Activated CD4-positive, alpha-beta T cell treated with anti-CD3 and anti-CD28 coated beads, Interleukin-10, Interleukin-2, amounts not matched to agents 100 ng/mL and 50 ng/mL, durations not matched to agents 16 hours and 8 hours (primary cell): ENCODE data around the gene PHC3.

Experiments used
- DNase-seq: peaks from one replicate; pipeline ENCODE4 v3.0.0-alpha.2; 2020

PHC3 gene

DNA sequence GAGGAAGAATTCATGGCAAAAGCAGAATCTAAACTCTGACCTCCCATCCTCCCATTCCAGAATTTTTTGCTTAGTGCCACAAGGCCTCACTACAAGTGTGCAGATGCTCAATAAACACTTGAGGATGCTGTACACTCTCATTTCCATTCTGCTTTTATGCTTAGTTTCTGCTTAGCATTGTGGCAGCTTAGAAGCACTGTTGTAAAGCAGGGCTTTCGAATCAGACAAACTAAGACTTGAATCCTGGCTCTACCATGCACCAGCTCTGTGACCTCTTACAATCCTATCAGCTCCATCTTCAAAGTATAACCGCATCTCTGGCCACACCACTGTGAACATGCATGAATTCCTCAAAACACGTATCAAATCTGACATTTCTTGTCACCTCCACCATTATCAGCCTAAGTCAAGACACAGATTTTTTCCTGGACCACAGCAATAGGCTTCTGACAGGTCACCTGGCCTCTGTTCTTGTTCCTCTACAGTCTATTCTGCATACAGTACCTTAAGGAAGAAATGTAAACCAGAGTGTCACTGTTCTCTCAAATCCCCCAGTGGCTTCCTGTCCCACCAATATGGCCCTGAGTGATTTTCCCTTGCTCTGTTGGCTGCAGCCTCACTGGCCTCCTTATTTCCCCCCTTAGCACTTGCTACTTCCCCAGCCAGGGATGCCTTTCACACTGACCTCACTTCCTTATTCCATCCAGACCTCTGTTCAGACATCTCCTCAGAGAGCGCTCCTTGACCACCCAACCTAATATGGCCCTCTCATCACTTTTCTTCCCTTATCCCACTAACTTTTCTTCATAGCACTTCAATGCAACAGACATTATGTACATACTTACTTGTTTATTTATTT, 8.1 kb upstream of the PHC3 start:
- DNase-seq: no peak

DNA sequence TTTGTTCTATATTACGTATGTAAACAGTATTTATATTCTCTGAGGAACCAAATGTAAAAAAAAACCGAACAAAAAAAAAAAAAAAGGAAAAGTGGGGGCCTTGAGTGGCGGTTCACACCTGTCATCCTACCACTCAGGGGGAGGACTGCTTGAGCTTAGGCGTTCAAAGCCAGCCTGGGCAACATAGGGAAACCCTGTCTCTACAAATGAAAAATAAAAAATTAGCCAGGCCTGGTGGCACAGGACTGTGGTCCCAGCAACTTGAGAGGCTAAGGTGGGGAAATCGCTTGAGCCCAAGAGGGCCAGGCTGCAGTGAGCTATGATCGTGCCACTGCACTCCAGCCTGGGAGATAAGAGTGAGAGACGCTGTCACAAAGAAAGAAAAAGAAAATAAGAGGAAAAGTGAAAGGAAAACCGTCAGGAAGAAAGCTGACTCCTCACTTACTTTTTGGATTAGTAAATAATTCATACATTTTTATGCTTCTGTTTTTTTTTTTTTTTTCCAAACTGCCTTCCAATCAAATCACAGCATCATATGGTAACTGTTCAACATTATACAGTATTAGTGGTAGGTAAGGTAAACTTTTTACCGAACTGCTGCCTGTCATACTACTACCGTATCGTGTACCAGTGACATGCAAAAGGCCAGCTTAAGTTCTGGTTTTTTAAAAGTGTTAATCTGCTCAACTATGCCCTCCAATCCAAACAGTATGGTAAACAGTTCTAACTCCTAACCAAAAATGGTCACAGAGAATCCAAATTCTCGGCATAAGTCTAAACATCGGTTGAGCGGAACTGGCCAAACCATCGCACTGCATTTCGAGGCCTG, 1.2 kb downstream of the PHC3 start:
- DNase-seq: peak; percentile 21

DNA sequence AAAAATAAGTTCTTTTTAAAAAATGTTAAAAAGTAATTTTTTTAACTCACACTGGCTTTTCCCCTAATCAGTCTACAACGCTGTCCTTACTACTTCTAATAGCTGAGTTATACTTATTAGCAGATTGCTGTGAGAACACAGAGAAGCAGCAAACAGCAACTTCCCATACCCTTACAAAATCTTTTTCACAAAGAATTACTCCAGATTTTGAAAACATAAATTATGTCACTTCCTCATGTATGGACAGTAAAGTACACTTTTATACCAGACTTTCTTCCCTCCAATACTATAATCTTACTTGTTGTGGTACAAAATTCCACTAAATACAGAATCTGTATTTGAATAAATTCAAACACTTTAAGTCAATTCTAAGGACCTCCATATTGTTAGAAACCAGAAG, 2.1 kb downstream of the PHC3 start:
- DNase-seq: no peak

DNA sequence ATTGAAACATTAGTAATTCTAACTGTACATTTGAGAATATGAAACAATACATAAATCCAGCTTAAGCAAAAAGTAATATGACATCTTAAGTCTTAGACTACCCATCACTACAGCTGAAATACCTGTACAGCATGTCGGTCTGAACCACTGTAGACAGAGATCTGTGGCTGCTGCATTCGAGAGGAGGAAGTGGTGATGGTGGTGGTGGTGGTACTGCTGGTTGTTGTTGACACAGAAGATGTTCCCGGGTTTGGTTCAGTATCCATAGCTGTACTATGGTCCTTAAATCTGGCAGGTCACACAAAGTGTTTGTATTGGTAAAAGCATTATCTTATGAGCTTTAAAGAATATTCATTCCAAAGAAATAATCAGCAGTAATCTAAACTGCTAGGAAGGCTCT, 2.9 kb downstream of the PHC3 start:
- DNase-seq: peak; percentile 75

DNA sequence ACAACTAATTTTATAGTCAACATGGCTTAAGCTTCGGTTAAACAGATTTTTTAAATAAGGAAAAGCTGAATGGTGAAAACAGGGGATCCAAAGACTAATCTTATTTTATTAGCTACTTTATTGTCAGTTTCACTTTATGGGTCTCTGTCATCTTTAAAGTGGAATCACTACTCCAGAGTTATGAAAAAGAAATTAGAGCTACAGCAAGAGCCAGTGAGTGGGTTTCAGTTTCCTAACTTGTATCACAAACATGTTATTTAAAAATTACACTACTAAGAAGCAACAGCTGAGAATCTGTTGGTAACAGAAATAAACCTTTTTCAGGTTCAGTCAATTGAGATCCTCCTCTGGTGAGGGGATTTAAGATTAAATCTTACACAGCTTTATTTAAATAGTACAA, 10.0 kb downstream of the PHC3 start:
- DNase-seq: peak; percentile 18

DNA sequence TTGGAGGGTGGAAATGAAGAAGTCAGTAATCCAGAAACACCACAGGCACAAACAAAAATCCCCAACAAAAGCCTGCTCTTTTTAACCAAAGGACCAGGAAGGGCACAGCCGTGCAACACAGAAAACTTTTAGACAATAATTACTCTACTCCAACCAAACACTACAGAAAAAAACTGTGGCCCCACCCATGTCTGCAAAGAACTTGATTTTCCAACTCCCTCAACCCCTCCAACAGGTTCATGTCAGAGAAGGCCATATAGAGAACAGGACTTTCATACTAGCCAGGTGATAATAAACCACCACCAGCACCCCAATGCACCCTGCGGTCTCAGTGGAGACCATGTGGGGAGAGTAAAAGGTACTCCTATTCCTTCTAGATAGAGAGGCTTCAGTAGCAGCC, 16.8 kb downstream of the PHC3 start:
- DNase-seq: no peak

DNA sequence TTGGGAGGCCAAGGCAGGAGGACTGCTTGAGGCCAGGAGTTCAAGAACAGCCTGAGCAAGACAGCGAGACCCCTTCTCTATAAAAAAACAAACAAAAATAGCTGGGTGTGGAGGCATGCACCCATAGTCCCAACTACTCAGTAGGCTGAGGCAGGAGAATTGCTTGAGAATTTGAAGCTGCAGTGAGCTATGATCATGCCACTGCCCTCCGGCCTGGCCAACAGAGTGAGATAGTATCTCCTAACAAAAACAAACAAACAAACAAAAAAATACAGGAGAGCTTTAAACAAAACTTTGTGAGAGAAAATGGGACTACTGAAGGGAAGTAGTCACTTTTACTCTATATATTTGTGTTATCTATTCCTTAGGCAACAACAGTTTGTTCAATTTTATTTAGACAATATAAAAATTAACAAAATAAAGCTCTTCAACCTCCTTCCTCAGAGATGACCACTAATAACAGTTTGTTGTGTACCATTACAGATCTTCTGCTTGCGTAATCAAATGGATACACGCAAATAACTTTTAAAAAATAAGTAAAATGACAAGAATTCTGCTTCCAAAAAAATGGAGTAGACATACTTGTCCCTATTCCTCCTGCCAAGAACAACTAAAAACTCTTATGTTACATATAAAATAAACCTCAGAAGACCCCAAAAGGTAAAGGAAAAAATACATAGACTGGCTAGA, 17.4 kb downstream of the PHC3 start:
- no peak for DNase-seq

DNA sequence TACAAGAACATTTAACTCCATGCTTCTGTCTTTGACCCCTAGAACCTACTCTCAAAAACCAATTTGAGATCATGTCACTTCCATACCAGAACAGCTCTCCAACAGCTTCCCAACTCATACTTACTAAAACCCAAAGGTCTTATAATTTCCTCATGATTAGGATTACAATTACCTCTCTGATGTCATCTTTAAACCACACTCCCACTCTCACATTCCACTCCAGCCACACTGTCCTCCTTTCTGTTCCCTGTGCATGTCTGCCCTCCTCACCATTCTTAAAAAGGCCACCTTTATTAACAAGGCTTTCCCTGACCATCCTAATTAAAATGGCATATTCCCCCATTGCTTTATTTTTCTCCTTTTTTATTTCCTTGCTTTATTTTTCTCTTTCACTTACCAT, 18.9 kb downstream of the PHC3 start:
- DNase-seq: no peak

DNA sequence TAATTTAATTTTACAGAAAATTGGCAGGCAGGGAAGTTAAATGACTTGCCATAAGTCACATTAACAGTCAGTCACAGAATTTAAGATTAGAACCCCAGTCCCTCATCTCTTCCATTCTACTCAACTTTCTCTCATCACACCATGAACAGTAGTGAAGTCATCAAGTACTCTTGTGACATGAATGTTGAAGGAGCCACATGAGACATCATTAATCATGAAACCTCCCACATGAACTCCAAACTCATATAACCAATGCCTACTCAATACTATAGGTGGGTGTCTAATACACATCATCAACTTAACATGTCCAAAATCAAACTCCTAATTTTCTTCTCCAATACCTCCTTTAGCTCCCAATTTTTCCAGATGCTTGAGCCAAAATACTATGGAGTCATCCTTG, 19.5 kb downstream of the PHC3 start:
- no peak for DNase-seq

DNA sequence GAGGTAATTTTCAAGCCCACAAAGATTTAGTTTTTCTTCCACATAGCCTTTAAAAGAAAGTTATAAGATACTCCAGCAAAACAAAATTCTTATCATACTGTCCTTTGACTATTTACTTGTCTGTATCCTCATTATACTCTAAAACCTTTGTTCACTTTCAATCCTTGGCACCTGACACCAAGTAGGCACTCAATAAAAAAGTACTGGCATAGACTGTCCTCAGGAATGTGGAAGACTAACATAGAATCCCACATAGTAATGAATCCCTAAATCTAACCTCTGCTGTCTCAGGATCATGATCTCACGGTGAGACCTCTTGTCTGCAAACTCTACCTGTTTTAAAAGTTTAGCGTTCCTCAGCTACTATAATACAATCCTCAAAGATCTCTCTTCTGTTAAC, 21.6 kb downstream of the PHC3 start:
- no peak for DNase-seq

DNA sequence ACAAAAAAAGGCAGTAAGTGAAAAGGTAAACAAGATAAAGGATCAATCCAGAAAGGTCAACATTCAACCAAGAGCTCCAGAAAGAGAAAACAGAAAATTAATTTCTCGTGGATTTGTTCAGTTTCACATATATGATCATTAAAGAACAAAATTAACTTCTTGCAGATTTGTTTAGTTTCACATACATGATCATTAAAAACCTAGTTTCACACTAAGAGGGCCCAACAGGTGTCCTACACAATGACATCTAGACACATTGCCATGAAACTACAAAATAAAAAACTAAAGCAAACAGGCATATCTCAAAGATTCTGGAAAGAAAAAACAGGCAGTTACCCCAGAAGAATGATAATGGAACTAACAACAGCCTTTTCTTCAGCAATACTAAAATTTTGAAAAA, 22.1 kb downstream of the PHC3 start:
- no peak for DNase-seq

DNA sequence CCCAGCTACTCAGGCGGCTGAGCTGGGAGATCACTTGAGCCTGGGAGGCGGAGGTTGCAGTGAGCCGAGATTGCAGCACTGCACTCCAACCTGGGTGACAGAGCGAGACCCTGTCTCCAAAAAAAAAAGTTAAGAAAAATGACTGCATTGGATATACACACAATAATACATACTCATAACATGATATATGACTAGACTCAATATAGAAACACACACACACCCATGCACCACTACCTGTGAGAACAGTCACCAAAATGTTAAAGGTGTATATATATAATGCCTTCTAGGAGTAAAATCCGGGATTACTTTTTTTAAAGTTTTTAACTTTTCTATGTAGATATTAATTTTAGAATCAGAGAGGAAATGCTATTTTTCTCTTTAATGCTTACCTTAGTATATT, 25.9 kb downstream of the PHC3 start:
- DNase-seq: no peak

DNA sequence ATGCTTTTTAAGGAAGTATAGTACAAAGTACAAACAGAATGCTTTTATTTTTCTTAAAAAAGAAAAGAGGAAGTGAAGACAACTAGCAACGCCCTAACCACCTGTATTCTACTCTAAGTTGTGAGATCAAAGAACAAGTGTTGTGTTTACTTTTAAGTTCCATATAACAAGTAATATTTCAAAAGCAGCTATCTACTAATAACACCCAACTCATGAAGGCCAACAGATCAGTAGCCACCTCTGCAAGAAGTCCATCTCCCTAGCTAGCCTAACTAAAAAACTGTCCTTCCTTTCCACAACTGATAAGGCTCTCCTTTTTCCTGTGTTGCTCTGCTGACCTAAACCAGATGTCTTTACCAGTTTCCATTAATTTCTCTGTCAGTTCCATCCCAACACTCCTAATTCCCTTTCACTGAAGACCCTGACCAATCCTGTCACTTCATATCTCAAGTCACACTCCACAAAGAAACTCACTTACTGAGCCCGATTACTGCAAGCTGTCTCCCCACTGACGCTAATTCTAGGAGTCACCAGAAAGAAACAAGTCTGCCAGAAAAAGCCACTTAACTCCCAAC, 26.9 kb downstream of the PHC3 start:
- DNase-seq: no peak

DNA sequence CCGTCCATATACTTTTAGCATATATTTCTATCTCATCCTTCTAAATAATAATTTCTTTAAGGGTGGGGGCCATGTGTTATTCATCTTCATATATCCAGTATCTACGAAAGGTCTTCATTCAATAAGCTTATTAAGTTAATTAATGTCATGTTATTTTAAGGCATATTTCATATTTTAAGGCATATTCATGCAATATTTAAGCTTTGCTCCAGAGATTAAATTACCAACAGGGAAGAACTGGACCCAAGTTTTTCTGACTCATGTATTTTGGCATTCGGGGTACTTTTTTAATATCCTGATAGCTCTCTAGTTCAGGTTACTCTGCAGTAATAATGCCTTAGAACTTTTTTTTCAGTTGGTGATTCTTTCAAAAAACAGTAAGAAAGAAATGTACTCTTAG, 27.4 kb downstream of the PHC3 start:
- DNase-seq: no peak

DNA sequence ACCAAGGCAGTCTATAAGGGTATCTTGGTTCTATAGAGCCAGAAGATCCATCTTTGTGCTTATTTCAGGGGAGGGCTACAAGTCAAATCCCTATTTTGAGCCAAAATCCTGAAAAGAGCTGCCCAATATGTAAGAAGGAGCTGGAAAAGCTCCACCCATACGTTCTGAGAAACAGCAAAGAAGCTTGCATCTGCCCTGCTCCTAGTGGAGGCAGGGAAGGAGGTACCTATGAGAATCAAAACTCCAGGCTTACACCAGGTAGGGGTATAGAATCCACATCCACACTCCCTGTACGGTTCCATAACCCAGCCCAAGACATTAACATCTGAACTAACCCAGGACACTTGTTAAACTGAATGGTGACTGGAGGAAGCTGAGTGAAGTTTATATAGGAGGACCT, 30.0 kb downstream of the PHC3 start:
- no peak for DNase-seq

DNA sequence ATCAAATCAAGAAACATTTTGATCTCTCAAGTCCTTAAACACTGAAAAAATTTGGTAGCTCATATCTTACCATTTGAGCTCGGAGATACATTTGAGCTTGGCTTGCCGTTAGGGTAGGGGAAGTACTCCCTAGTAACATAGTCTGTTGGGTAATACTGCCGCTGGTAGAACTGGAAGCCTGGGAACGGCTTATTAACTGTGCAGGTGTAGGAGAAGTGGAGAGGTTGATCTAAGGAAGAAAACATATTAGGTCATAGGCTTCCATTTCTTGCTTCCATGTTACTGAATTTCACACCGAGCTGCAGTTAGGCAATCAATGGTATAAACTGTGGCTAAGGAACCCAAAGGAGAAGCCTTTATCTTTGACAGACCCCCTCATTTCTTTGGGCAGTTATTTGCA, 32.5 kb downstream of the PHC3 start:
- DNase-seq: no peak

DNA sequence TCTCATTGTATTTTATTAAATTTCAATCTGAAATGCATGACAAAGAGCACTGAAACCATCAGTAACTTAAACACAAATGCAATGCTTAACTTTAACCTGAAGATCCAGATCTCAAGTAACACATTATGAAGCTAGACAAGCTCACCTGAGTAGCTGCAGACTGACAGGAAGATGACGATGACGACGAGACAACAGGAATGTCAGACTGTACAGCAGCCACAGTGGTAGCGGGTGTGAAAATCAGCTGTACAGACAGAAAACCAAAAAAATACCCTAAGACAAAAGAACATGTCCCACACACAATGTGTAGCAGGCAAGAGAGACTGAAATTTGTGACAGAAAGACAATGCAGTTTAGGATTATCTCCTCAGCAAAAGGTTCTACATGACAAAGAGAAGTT, 36.3 kb downstream of the PHC3 start:
- no peak for DNase-seq

DNA sequence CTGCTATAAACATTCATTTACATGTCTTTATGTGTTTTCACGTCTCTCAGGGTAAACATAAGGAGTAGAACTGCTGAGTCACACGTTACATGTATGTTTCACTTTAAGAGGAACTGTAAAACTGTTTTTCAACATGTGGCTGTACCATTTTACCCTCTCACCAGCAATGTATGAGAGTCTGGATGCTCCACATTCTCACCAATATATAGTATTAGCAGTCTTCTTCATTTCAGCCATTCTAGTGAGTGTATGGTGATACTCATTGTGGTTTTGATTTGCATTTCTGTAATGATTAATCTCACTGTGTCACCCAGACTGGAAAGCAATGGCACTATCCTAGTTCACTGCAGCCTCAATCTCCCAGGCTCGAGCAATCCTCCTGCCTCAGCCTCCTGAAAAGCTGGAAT, 37.1 kb downstream of the PHC3 start:
- DNase-seq: peak; percentile 28

DNA sequence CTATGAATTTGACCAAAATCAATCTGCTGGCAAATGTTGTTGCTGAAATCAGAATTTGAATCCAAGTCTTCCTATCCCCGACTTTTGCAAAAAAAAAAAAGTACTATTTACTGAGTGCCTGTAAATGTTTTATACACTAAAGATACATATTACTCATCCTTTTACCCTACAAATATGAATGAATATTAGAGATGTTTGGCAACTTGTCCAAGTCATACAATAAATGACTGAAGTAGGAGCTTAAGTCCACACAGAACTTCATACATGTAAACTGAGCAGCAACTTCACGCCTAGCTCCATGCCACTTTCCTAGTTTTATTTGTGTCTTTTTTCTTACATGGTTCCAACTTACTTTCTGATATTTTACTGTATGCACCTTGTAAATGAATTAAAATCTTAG, 39.2 kb downstream of the PHC3 start:
- DNase-seq: no peak

DNA sequence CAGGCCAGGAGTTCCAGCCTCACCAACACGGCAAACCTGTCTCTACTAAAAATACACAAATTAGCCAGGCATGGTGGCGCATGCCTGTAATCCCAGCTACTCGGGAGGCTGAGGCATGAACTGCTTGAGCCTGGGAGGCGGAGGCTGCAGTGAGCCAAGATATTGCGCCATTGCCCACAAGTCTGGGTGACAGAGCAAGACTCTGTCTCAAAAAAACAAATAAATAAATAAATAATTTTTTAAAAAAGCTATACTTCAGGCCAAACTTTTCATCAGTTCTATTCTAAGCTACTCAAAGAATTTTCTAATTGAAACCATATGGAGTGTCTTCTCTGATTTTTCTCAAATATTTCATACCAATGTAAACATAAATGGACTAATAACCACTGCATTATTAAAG, 43.5 kb downstream of the PHC3 start:
- no peak for DNase-seq

DNA sequence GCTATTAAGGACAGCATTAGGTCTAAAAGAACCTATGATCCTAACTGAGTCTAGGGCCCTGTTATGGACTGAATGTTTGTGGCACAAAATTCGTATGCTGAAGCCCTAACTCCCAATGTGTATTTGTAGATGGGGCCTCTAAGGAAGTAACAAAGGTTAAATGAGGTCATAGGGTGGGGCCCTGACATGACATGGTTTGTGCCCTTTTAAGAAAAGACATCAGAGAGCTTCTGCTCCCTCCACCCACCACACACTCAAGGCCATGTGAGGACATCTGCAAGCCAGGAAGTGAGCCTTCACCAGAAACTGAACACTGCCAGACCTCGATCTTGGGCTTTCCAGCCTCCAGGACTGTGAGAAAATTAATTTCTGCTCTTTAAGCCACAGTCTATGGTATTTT, 49.2 kb downstream of the PHC3 start:
- DNase-seq: peak; percentile 21

DNA sequence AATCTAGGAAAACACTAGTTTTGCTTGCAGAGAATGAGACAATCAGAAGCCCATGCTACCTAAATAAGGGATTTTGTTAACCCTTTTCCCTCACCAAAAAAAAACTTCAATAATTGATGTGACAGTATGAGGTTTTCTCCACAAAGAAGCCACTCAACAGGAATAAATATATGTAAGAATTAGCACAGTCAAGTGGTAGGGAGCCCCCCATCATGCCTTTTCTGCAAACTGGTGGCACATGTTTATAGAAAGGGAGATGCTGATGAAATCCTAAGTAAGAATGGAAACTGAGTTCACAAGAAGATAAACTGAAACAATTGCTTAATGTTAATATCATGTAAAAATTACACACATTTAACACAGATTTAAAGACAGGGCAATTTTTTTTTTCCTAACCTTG, 51.0 kb downstream of the PHC3 start:
- no peak for DNase-seq

DNA sequence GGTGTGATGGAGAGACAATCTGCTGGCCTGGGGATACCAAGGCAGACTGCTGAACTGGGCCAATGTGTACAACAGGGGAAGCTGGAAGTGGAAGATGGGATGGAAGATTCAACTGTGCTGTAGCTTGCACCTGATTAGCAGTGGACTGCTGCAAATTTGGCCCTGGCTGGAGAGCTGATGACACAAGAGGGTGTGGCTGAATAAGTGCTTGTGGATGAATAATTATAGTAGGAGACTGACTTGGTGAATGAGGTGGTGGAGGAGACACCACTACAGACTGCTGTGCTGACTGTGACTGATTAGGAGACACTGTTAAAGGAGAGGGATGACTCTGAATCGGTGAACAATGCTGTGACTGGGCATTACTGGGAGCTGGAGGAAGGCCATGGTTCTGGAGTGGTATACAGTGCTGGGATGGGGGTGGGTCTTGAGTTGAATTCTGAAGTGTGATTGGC, 52.5 kb downstream of the PHC3 start:
- peak; percentile 40 for DNase-seq
